Natural killer cell (primary cell): ENCODE data around the gene CTAG2. TPM values are rescaled to one million over a fixed set of nuclear protein-coding genes. Genes with fewer than 3 reads are reported as not detected.

Experiments used
- ATAC-seq, 3 donors: fragments of 150-1000 bp in 2 of 3; fragments of 200-7000 bp in 1 of 3; cut with Tn5 transposase; 1 replicate in 1 of 3; 2 replicates in 2 of 3; pipeline ENCODE4 v1.10.0; 2021; ENCODE audit warnings: mild to moderate bottlenecking in 2 of 3, moderate library complexity in 2 of 3
- DNase-seq, 2 donors: peaks; one replicate each; pipeline versions ENCODE4 v3.0.0 to v3.0.0-alpha.2; 2013 to 2021; ENCODE audit warnings: mixed read lengths in 1 of 2
- H3K27ac ChIP-seq: one replicate; pipeline ENCODE4 v1.5.1; 2013; ENCODE audit warnings: mild to moderate bottlenecking, low read length
- H3K27me3 ChIP-seq: one replicate; pipeline ENCODE4 v1.6.1; 2013; ENCODE audit warnings: low read length; ENCODE audit not compliant: control insufficient read depth, insufficient read depth
- H3K36me3 ChIP-seq: one replicate; pipeline ENCODE4 v1.6.1; 2013; ENCODE audit warnings: low read length; ENCODE audit not compliant: control insufficient read depth, insufficient read depth
- H3K4me1 ChIP-seq: one replicate; pipeline ENCODE4 v1.6.1; 2013; ENCODE audit warnings: low read length; ENCODE audit not compliant: control insufficient read depth, insufficient read depth
- H3K4me3 ChIP-seq: one replicate; pipeline ENCODE4 v1.5.1; 2013; ENCODE audit warnings: low read length
- H3K9me3 ChIP-seq: one replicate; pipeline ENCODE4 v1.6.1; 2013; ENCODE audit warnings: low read length; ENCODE audit not compliant: control insufficient read depth, insufficient read depth
- H3K27ac Mint-ChIP-seq, 2 donors: one replicate each; pipeline ENCODE4 v1.8.0; 2022; ENCODE audit warnings: mild to moderate bottlenecking in 2 of 2, mixed read lengths in 2 of 2, moderate library complexity in 1 of 2
- H3K27me3 Mint-ChIP-seq, 2 donors: one replicate each; pipeline ENCODE4 v1.8.0; 2022; ENCODE audit warnings: low read depth in 2 of 2, mixed read lengths in 2 of 2
- H3K36me3 Mint-ChIP-seq: one replicate; pipeline ENCODE4 v1.8.0; 2022; ENCODE audit warnings: mixed read lengths
- H3K4me1 Mint-ChIP-seq, 2 donors: one replicate each; pipeline ENCODE4 v1.8.0; 2022; ENCODE audit warnings: mixed read lengths in 2 of 2
- H3K4me3 Mint-ChIP-seq: one replicate; pipeline ENCODE4 v1.8.0; 2022; ENCODE audit warnings: mild to moderate bottlenecking, moderate library complexity, mixed read lengths
- H3K9me3 Mint-ChIP-seq, 2 donors: one replicate each; pipeline ENCODE4 v1.8.0; 2022; ENCODE audit warnings: mixed read lengths in 2 of 2
- WGBS: methylation state at CpG from one replicate; pipeline ENCODE4 v1.1.7; 2013; ENCODE audit warnings: missing lambda C conversion rate; ENCODE audit not compliant: insufficient coverage; 5-methylcytosine and 5-hydroxymethylcytosine counted together
- intact Hi-C: fragments of 100-400 bp; cut with micrococcal nuclease; formaldehyde crosslinking; loops from one replicate; pipeline ENCODE4 v1.14.2; 2022
- total RNA-seq, 4 donors: library from RNA; stranded (reverse); fragments of 120-200 nt in 1 of 4; gene quantifications; one replicate each; pipeline versions ENCODE4 v1.2.3 to v1.2.4, GENCODE V29; 2013 to 2022
- TF ChIP-seq, protein P1 (sequence below): fragments of 200-600 bp; IDR thresholded peaks from one replicate; pipeline ENCODE4 v1.8.0; 2022; ENCODE audit warnings: antibody characterized with exemption

CTAG2 gene
- total RNA-seq, 3 donors from 2014 or later (not counting 1 experiment from before 2014, with no cell fraction given) = not detected

GRCh38 chrX:154602766-154603437, 50.5 kb downstream of the CTAG2 start:
- peaks cover 8 to 16% of the 10 kb centered on the region in 2 donors for H3K4me1 Mint-ChIP-seq
- DNase-seq = no peak
- H3K27ac Mint-ChIP-seq = no peak overlapping the region
- no peak overlapping the region for H3K27ac ChIP-seq
- peaks cover 2 to 6% of the 10 kb centered on the region in 2 donors for H3K27me3 Mint-ChIP-seq
- no peaks in the 10 kb centered on the region for H3K36me3 ChIP-seq
- intact Hi-C loops = no loop called here
- no peak overlapping the region for H3K4me3 Mint-ChIP-seq
- H3K9me3 ChIP-seq = no peaks in the 10 kb centered on the region
- no peak overlapping the region for H3K4me3 ChIP-seq
- TF ChIP-seq, protein P1, sequence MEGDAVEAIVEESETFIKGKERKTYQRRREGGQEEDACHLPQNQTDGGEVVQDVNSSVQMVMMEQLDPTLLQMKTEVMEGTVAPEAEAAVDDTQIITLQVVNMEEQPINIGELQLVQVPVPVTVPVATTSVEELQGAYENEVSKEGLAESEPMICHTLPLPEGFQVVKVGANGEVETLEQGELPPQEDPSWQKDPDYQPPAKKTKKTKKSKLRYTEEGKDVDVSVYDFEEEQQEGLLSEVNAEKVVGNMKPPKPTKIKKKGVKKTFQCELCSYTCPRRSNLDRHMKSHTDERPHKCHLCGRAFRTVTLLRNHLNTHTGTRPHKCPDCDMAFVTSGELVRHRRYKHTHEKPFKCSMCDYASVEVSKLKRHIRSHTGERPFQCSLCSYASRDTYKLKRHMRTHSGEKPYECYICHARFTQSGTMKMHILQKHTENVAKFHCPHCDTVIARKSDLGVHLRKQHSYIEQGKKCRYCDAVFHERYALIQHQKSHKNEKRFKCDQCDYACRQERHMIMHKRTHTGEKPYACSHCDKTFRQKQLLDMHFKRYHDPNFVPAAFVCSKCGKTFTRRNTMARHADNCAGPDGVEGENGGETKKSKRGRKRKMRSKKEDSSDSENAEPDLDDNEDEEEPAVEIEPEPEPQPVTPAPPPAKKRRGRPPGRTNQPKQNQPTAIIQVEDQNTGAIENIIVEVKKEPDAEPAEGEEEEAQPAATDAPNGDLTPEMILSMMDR = no peak
- H3K36me3 Mint-ChIP-seq = no peaks in the 10 kb centered on the region
- H3K27me3 ChIP-seq = no peaks in the 10 kb centered on the region
- peaks cover 4% of the 10 kb centered on the region for H3K4me1 ChIP-seq
- WGBS = 94% methylated on average over 18 of the region's 18 CpGs
- no peaks in the 10 kb centered on the region for H3K9me3 Mint-ChIP-seq
- ATAC-seq = no peak

GRCh38 chrX:154602226-154602625, 51.2 kb downstream of the CTAG2 start:
- no peak for ATAC-seq
- WGBS = 87% methylated on average over 13 of the region's 13 CpGs
- TF ChIP-seq, protein P1 = no peak
- H3K27ac Mint-ChIP-seq = no peak overlapping the region
- no peak for DNase-seq
- H3K9me3 Mint-ChIP-seq = no peaks in the 10 kb centered on the region
- peaks cover 4% of the 10 kb centered on the region for H3K4me1 ChIP-seq
- H3K36me3 ChIP-seq = no peaks in the 10 kb centered on the region
- no peak overlapping the region for H3K4me3 ChIP-seq
- no peaks in the 10 kb centered on the region for H3K27me3 ChIP-seq
- intact Hi-C loops = no loop called here
- H3K36me3 Mint-ChIP-seq = no peaks in the 10 kb centered on the region
- no peak overlapping the region for H3K4me3 Mint-ChIP-seq
- H3K27ac ChIP-seq = no peak overlapping the region
- H3K27me3 Mint-ChIP-seq = peaks cover 2 to 6% of the 10 kb centered on the region in 2 donors
- no peaks in the 10 kb centered on the region for H3K9me3 ChIP-seq
- H3K4me1 Mint-ChIP-seq = peaks cover 10 to 17% of the 10 kb centered on the region in 2 donors

Other genes starting within 250 kb of the CTAG2 start
- gene DNASE1L1, start 244.3 kb downstream of the CTAG2 start, total RNA-seq = 10 to 100 TPM; 16.7 to 19.6 (median 16.8) TPM
- 10 to 100 TPM; 67.3 to 87.2 (median 67.7) TPM for gene TAFAZZIN, start 242.0 kb downstream of the CTAG2 start, total RNA-seq
- 10 to 100 TPM; 62.4 to 71.7 (median 65.9) TPM for gene ATP6AP1, start 224.9 kb downstream of the CTAG2 start, total RNA-seq
- gene GDI1, start 216.4 kb downstream of the CTAG2 start, total RNA-seq = 100 to 1,000 TPM; 138 to 174 (median 140) TPM
- 10 to 100 TPM; 48.9 to 63.2 (median 54.1) TPM for gene FAM50A, start 209.4 kb downstream of the CTAG2 start, total RNA-seq
- 10 to 100 TPM; 20.8 to 34.3 (median 32.2) TPM for gene PLXNA3, start 195.3 kb downstream of the CTAG2 start, total RNA-seq
- 10 to 100 TPM; 10.8 to 12.5 (median 10.9) TPM for gene LAGE3, start 174.3 kb downstream of the CTAG2 start, total RNA-seq
- 10 to 100 TPM; 11.7 to 22.4 (median 17.6) TPM for gene UBL4A, start 167.0 kb downstream of the CTAG2 start, total RNA-seq
- gene SLC10A3, start 162.9 kb downstream of the CTAG2 start, total RNA-seq = 10 to 100 TPM; 26.5 to 42.1 (median 31.8) TPM
- gene FAM3A, start 137.3 kb downstream of the CTAG2 start, total RNA-seq = 10 to 100 TPM; 31.1 to 38.0 (median 37.3) TPM
- gene G6PD, start 106.7 kb downstream of the CTAG2 start, total RNA-seq = 100 to 1,000 TPM; 184 to 220 (median 197) TPM
- gene IKBKG, start 106.0 kb downstream of the CTAG2 start, total RNA-seq = 10 to 100 TPM; 64.8 to 84.6 (median 84.1) TPM
- gene CTAG1A, start 68.4 kb downstream of the CTAG2 start, total RNA-seq = not detected
- gene CTAG1B, start 34.3 kb downstream of the CTAG2 start, total RNA-seq = not detected
- 10 to 100 TPM; 55.6 to 89.8 (median 77.4) TPM for gene GAB3, start 97.5 kb upstream of the CTAG2 start, total RNA-seq
- 10 to 100 TPM; 41.8 to 54.3 (median 53.9) TPM for gene DKC1, start 109.3 kb upstream of the CTAG2 start, total RNA-seq
- 10 to 100 TPM; 20.8 to 36.7 (median 27.0) TPM for gene MPP1, start 151.9 kb upstream of the CTAG2 start, total RNA-seq
- gene SMIM9, start 181.1 kb upstream of the CTAG2 start, total RNA-seq = not detected
- gene F8A1, start 232.8 kb upstream of the CTAG2 start, total RNA-seq = 10 to 100 TPM; 12.0 to 32.9 (median 12.4) TPM